PC-3 (cell line): ENCODE data around the gene ATP8A1.

Source experiments
- CTCF ChIP-seq: fragments of 300-600 bp; sonication (generic); conservative IDR thresholded peaks from 2 replicates; pipeline ENCODE4 v1.5.1; 2017; ENCODE audit warnings: antibody characterized with exemption, low read depth, mild to moderate bottlenecking, low read length
- EZH2 ChIP-seq: fragments of 300-600 bp; sonication (generic); IDR thresholded peaks from one replicate; pipeline ENCODE4 v1.6.1; 2017; ENCODE audit warnings: antibody characterized with exemption, mild to moderate bottlenecking, low read length; ENCODE audit not compliant: unreplicated experiment
- EZH2phosphoT487 ChIP-seq: fragments of 300-600 bp; sonication (generic); IDR thresholded peaks from 2 replicates; pipeline ENCODE4 v1.6.1; 2018; ENCODE audit warnings: mild to moderate bottlenecking, antibody characterized with exemption, low read length, borderline replicate concordance

DNA sequence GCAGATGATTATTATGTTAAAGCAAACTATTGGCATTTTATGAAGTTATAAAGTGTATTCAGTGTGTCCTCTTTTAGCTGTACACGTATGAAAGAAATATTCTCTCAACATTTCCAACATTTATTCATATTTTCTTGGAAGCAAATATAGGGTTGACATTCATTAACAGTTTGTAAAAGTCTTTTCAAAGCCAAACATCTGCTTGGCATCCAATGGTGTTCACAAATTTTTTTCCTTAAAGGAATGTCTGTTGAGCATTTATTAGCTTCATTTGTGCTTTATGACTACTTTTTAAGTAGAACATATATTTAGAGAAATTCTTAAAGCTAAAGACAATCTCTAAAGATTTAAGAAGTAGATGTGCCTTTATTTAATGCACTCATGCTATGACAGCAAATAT, 176.6 kb downstream of the ATP8A1 start:
- TF ChIP-seq CTCF = no peak
- no peak for TF ChIP-seq EZH2
- no peak for TF ChIP-seq EZH2phosphoT487
